Nephron (organoid): ENCODE measurements around the gene FAM241A.
A peak's percentile ranks its signal among the peaks of the same experiment; 100 is the strongest.
"Not testable (repeated sequence)": the region's sequence is repeated elsewhere in the genome, so short reads cannot be mapped to it uniquely, and the experiment has no call there.

ENCODE experiments used
- H3K27ac Mint-ChIP-seq, 3 experiments: 2 replicates each; pipeline ENCODE4 v1.8.0; 2020; ENCODE audit warnings: mixed read lengths in 3 of 3, mild to moderate bottlenecking in 2 of 3, moderate library complexity in 1 of 3
- H3K27me3 Mint-ChIP-seq: 2 replicates; pipeline ENCODE4 v1.8.0; 2021; ENCODE audit warnings: low read depth, mild to moderate bottlenecking, moderate library complexity, mixed read lengths
- H3K36me3 Mint-ChIP-seq: 2 replicates; pipeline ENCODE4 v1.8.0; 2020; ENCODE audit warnings: low read depth, mixed read lengths
- H3K4me1 Mint-ChIP-seq: 2 replicates; pipeline ENCODE4 v1.8.0; 2020; ENCODE audit warnings: mixed read lengths
- H3K4me3 Mint-ChIP-seq, 3 experiments: 2 replicates each; pipeline ENCODE4 v1.8.0; 2020; ENCODE audit warnings: mild to moderate bottlenecking in 3 of 3, mixed read lengths in 3 of 3, moderate library complexity in 2 of 3
- H3K9me3 Mint-ChIP-seq: 2 replicates; pipeline ENCODE4 v1.8.0; 2020; ENCODE audit warnings: mixed read lengths
- TF ChIP-seq, protein P1 (sequence below), 3 experiments: fragments of 200-600 bp; sonication (generic); IDR thresholded peaks; one replicate each; pipeline ENCODE4 v1.5.0; 2021; ENCODE audit warnings: antibody characterized with exemption in 3 of 3; ENCODE audit not compliant: unreplicated experiment in 3 of 3

Gene FAM241A

DNA sequence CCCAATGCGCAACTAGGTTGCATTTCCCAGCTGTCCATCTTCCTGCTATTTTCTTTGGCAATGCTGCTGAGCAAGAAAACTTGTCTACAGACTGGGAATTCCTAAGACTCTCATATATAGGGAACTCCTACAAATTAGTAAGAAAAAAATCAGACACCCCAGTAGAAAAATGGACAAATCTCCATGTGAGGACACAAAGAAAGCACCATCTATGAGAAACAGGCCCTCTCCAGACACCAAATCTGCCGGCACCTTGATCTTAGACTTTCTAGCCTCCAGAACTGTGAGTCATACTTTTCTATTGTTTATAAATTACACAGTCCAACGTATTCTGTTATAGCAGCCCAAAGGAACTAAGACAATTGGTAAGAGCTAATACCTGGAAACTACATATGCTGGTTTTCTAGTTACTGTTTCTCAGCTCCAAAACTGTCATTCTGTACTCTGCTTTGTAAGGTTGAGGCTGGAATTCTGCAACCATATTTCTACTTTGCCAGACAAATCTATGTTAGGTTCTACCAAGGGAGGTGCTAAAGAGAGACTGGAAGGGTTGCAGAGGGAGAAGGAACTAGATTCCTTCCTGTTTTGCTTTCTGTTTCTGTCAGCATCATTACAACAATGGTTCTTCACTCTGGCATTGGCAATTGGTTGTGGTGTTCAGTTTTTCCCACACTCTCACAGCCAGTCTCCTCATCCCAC is 35.7 kb upstream of the FAM241A start:
- no peaks in the 10 kb centered on the region for H3K27me3 Mint-ChIP-seq
- H3K27ac Mint-ChIP-seq = no peak overlapping the region
- no peaks in the 10 kb centered on the region for H3K9me3 Mint-ChIP-seq
- H3K4me1 Mint-ChIP-seq = no peaks in the 10 kb centered on the region
- TF ChIP-seq, protein P1, sequence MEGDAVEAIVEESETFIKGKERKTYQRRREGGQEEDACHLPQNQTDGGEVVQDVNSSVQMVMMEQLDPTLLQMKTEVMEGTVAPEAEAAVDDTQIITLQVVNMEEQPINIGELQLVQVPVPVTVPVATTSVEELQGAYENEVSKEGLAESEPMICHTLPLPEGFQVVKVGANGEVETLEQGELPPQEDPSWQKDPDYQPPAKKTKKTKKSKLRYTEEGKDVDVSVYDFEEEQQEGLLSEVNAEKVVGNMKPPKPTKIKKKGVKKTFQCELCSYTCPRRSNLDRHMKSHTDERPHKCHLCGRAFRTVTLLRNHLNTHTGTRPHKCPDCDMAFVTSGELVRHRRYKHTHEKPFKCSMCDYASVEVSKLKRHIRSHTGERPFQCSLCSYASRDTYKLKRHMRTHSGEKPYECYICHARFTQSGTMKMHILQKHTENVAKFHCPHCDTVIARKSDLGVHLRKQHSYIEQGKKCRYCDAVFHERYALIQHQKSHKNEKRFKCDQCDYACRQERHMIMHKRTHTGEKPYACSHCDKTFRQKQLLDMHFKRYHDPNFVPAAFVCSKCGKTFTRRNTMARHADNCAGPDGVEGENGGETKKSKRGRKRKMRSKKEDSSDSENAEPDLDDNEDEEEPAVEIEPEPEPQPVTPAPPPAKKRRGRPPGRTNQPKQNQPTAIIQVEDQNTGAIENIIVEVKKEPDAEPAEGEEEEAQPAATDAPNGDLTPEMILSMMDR (IDR thresholded peaks at IDR 0.05; ENCODE audit: unreplicated experiment in 3 of 3) = no peak
- H3K36me3 Mint-ChIP-seq = no peaks in the 10 kb centered on the region
- H3K4me3 Mint-ChIP-seq = no peak overlapping the region

DNA sequence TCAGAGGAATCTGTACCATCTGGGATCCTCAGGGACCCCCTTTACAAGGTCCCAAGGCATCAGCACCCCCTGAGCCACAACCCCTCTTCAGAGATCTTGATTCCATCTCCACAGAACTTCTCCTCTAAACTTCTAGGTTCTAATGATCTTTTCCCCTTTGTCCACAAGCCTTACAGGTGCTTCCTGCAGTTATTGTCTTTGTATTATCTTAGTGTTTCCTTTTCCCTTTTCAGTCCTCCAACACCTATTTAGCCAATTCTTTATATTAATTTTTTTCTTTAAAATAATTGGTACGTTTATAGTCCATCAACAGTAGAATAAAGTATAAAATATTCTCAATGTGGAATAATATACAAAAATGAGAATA is 35.2 kb upstream of the FAM241A start:
- Mint-ChIP-seq H3K27me3 (no peaks in the 10 kb centered on the region), H3K9me3 (no peaks in the 10 kb centered on the region), H3K27ac (no peak overlapping the region), H3K36me3 (no peaks in the 10 kb centered on the region), H3K4me1 (no peaks in the 10 kb centered on the region), H3K4me3 (no peak overlapping the region)
- TF ChIP-seq, protein P1 (IDR thresholded peaks at IDR 0.05; ENCODE audit: unreplicated experiment in 3 of 3) = no peak

DNA sequence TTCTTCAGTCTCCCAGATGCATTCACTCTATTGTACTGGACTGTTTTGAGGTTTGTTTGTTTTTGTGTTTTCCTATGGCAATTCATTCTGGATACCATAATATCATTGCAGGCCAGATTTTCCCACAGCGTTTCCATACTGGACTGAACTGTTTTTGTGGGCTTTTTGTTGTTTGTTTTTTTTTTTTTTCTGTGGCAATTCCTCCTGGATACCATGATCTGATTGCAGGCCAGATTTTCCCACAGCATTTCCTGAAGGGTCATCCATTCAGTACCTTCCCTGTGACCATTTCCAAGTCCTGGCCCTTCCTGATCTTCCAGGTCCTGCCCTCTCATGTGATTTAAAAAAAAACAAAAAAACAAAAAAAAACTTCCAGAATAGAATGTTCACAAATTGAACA is 33.9 kb upstream of the FAM241A start:
- Mint-ChIP-seq H3K9me3 (no peaks in the 10 kb centered on the region), H3K36me3 (no peaks in the 10 kb centered on the region), H3K27ac (no peak overlapping the region), H3K4me1 (no peaks in the 10 kb centered on the region), H3K4me3 (no peak overlapping the region), H3K27me3 (no peaks in the 10 kb centered on the region)
- TF ChIP-seq, protein P1 (IDR thresholded peaks at IDR 0.05; ENCODE audit: unreplicated experiment in 3 of 3) = no peak

DNA sequence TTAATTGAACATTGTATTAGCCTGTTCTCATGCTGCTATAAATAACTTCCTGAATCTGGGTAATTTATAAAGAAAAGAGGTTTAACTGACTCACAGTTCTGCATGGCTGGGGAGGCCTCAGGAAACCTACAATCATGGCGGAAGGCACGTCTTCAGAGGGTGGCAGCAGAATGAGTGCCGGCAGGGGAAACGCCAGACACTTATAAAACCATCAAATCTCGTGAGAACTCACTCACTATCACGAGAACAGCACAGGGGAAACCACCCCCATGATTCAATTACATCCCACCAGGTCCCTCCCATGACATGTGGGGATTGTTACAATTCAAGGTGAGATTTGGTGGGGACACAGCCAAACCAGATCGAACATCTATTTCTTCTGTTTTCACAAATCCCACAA is 33.2 kb upstream of the FAM241A start:
- not testable (repeated sequence) for H3K4me3 Mint-ChIP-seq, H3K36me3 Mint-ChIP-seq, H3K4me1 Mint-ChIP-seq, H3K27me3 Mint-ChIP-seq, H3K9me3 Mint-ChIP-seq
- peak overlapping the region in 1 of 3 experiments; percentile 31 for H3K27ac Mint-ChIP-seq

DNA sequence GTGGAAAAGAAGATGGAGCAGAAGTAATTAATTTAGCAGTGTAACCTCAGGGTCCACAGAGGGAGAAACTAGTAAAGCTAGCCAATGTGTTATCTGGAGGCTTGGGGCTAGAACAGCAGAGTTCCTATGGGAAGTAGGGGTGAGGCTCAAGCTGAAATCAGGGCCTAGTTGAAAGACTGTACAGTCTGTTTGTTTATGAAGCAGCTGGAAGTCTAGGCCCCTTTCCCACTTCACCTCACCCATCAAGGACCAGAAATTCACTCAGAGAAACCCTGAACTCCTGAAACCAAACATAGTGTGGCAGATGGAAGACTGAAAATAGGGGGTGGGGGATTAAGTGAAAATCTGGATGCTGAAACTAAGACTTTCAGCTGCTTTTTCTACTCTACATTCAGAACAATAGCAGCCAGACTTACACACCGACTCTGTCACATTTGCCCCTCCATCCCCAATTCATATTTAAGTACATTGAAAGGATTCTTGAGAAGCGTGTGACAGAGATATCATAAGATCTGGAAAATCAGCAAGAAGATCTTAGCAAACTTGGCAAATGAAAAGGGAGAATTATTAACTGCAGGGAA is 32.6 kb upstream of the FAM241A start:
- H3K36me3 Mint-ChIP-seq = no peaks in the 10 kb centered on the region
- TF ChIP-seq, protein P1 (IDR thresholded peaks at IDR 0.05; ENCODE audit: unreplicated experiment in 3 of 3) = no peak
- no peaks in the 10 kb centered on the region for H3K9me3 Mint-ChIP-seq
- H3K4me1 Mint-ChIP-seq = no peaks in the 10 kb centered on the region
- peak overlapping the region in 1 of 3 experiments; percentile 31 for H3K27ac Mint-ChIP-seq
- no peak overlapping the region for H3K4me3 Mint-ChIP-seq
- H3K27me3 Mint-ChIP-seq = no peaks in the 10 kb centered on the region

DNA sequence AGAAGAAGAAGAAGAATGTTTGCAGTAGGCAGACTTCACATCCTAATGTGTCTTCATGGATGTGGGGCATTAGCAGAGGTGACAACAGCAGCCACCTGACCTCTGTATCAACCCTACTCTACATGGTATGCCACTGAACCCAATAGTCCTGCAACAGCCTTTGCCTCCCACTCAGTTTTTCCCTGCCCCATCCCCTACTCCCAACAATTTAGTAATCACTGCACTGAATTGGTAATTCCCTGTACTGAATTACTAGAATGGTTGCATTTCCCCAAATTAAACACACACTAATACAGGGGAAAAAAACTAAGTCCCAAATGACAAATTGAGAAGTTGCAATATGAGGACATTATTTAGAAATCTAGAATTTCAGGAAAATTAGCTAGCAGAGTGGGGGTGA is 31.4 kb upstream of the FAM241A start:
- Mint-ChIP-seq H3K4me3 (no peak overlapping the region), H3K36me3 (no peaks in the 10 kb centered on the region), H3K9me3 (no peaks in the 10 kb centered on the region), H3K27ac (no peak overlapping the region), H3K27me3 (no peaks in the 10 kb centered on the region), H3K4me1 (no peaks in the 10 kb centered on the region)
- TF ChIP-seq, protein P1 (IDR thresholded peaks at IDR 0.05; ENCODE audit: unreplicated experiment in 3 of 3) = no peak
